Right renal cortex interstitium (tissue), 3 donors: ENCODE data around the gene ITPK1. TPM values are rescaled to one million over a fixed set of nuclear protein-coding genes. Genes with fewer than 3 reads are reported as not detected.
"Not testable (repeated sequence)": the region's sequence is repeated elsewhere in the genome, so short reads cannot be mapped to it uniquely, and the experiment has no call there.

Experiments used
- DNase-seq, 3 donors: peaks; one replicate each; pipeline ENCODE4 v3.0.0-alpha.2; 2013; ENCODE audit warnings: low read depth in 3 of 3, low spot score in 2 of 3
- polyA plus RNA-seq, 3 donors: library from polyadenylated mRNA; unstranded; fragments of 120-200 nt; gene quantifications; one replicate each; pipeline ENCODE4 v1.2.1, GENCODE V29; 2013; ENCODE audit not compliant: insufficient read length in 3 of 3

Gene ITPK1
- polyA plus RNA-seq, 3 donors: 28.5 to 33.7 (median 29.7) TPM

GRCh38 chr14:93062890-93063289 lies 52.8 kb downstream of the ITPK1 start:
- no peak for DNase-seq

GRCh38 chr14:93062013-93062412 lies 53.7 kb downstream of the ITPK1 start:
- DNase-seq: not testable (repeated sequence)

DNA sequence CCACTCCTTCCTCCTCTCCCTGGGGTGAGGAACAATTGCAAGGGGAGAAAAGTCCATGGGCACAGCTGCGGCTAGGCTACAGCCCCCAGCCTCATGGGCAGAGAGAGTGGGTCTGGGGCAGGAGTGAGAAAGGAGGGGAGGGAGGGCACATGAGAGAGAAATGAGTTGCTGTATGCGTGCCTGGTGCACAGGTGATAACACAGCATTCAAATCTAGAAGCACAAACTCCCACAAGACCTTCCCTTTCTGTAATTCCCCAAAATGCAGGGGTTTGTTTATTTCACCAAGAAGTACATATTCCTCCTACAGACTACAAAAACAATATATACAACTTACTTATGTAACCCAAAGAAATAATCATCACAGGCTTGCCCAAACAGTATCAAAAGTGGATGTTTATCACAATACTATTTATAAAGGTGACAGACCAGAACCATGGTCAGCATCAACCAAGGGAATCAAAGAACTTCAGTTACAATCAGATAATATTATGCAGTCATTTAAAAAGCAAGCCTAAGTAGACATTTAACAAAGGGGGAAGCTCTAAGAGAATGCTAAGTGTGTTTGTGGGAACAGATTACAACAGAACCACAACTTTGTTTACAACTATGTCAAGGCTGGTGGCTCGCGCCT lies 54.2 kb downstream of the ITPK1 start:
- no peak for DNase-seq

DNA sequence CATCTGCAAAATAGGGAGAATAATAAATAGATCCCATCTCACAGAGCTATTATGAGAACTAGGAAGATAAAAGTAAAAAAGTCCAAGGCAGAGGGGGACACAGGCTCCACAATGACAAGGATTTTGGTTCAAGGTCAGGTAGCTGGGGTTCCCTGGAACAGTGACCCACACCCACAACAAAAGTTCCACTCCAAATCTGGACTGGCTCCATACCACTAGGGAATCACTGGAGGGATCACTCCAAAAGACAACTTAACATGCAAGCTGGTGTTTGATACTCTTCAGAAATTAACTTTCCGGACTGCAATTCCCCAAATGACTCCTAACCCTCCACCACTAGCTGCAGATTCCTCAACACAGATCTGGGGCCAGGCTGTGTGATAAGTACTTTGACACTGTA lies 54.9 kb downstream of the ITPK1 start:
- DNase-seq: no peak

DNA sequence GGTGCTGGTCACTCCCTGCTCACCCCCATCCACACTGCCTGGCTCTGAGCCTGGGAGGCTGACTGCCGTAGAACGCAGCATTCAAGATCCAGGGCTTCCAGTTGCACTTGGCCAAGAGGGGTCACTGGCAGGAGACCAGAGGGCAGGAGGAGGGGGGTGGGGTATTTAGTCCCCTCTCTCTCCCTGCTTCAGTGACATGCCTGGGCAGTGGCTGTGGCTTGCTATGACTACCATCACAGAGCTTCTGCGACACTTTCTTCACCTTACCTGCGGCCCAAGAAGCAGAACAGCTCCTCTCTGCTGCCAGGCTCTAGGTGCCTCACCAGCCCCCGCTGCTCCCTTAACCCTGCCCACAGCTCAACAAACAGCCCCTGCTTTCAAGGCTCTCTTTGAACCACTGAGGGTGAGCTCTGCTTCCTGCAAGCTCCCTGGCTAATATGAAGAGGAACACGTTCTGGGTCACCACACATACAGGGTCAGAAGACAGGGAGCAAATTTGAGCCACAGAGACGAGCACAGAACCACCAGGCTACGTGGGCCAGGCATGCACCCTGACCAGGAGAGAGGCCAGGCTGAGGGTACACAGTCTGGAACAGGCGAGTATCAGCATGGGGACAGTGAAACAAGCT lies 55.7 kb downstream of the ITPK1 start:
- no peak for DNase-seq

DNA sequence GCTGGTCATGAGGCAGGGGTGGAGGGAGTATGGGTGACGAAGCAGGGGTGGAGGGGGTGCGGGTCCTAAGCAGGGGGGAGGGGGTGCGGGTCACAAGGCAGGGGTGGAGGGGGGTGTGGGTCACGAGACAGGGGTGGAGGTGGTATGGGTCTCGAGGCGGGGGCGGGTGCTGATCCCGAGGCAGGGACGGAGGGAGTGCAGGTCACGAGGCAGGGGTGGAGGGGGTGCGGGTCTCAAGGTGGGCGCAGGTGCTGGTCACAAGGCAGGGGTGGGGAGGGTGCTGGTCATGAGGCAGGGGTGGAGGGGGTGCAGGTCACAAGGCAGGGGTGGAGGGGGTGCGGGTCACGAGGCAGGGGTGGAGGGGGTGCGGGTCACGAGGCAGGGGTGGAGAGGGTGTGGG lies 56.5 kb downstream of the ITPK1 start:
- DNase-seq: no peak

DNA sequence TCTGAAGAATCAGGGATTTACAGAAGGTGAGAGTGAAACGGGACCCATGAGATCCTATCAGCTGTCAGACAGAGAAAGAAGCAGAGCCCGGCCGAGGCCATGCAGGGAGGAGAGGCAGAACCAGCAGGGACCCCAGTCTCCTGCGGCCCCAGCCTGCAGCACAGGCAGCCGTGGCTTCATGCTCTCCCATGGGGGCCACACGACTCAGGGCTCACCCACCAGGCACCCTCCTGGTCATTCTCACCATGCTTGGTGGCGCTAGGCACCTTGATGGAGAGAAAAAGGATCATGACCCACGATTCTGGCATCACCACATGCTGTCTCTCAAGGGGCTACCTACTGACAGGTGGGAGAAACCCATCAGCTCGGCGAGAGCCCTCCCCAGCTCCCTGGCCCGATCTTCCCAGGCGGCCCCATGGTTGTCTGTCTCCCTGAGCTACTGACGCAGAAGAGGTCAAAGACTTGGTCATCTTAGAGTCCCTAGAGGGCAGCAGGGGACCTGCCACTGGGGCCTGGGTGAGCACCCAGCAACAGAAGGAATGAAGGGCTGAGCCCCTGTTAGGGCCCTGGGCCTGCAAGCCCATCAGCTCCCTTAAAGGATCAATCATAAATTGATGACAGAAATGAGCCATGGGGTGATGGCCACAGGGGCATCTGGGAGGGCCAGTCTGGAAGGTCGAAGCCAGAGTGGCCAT lies 58.0 kb downstream of the ITPK1 start:
- no peak for DNase-seq

- no peak for DNase-seq
These were observed 58.7 kb downstream of the ITPK1 start for GRCh38 chr14:93056840-93057585.

GRCh38 chr14:93056166-93056839 lies 59.4 kb downstream of the ITPK1 start:
- DNase-seq: no peak

- no peak for DNase-seq
These were observed 60.0 kb downstream of the ITPK1 start for GRCh38 chr14:93055651-93056115.

DNA sequence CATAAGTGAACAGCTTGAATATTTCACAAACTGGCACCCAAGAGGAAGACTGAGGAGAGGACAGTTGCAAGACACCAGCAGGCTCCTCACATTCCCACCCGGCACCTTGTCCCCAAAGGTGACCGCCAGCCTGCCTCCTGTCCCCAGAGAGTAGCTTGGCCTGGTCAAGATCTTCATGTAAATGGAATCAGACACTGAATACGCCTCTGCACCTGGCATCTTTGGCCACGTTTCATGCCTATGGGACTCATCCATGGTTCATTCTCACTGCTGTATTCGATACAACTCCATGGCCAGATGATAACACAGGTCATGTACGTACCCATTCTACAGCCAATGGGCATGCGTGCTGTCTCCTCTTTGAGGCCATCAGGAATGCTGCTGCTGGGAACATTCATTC lies 60.8 kb downstream of the ITPK1 start:
- no peak for DNase-seq

- no peak for DNase-seq
These were observed 61.7 kb downstream of the ITPK1 start for GRCh38 chr14:93054006-93054405.

DNA sequence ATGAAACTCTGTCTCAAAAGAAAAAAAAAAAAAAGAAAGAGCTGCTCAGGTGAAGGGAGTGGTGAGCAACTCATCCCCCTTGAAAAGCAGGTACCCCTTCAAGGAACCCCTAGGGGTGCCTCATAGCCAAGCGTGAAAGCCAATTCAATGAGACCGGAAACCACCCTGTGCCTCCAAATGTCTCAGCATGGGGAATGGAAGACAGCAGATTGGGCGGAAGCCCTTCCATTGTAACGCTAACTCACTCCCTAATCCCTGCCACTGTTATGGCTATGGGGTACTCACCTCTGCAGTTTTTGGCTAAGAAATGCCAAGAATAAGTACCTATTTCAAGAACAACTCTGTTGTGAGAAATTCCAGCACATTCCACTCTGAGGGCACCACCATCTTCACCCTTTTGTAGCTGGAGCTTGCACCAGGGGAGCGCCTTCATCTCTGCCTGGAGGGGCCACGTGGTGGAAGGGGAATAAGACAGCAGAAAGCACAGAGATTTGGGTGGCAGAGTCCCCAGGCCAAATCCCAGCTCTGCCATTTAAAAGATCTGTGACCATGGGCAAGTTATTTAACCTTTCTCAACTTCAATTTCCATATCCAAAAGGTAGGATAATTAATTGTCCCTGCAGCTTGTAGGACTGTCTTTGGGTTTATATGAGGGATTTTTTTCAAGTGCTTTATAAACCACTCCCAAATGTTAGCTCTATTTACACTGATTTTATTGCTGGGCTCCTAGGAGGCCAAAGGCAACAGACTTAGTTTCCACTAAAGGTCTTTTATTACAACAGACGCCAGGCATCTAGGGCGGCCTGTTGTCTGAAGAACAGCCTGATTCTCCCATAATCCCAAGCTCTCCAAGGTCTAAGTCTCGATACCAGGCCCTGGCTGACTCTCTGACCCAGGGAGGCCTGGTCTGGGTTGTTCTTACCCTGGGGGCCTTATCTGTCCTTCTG lies 63.9 kb downstream of the ITPK1 start:
- no peak for DNase-seq

- no peak for DNase-seq
These were observed 65.0 kb downstream of the ITPK1 start for GRCh38 chr14:93050761-93051160.

- DNase-seq: no peak
These were observed 65.8 kb downstream of the ITPK1 start for GRCh38 chr14:93049867-93050331.

DNA sequence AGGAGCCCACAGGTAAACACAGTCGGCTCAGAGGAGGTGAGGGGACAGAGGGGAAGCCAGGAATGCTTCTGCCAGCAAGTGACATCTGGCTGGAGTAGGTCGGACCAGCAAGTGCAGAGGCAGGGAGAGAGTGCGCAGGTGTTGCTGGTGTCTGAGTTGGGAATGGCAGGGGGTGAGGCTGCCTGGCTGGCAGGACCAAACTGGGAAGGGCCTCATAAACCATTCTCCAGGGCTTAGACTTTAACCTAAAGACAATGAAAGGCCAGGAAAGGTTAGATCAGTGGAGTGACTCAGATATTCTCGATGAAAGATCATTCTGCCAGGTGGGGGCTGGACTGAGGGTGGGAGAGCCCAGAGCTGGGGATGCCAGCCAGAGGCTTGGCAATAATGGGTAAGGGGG lies 66.4 kb downstream of the ITPK1 start:
- DNase-seq: no peak

GRCh38 chr14:93048843-93049242 lies 66.9 kb downstream of the ITPK1 start:
- no peak for DNase-seq

GRCh38 chr14:93047661-93048060 lies 68.1 kb downstream of the ITPK1 start:
- DNase-seq: no peak

GRCh38 chr14:93047157-93047556 lies 68.6 kb downstream of the ITPK1 start:
- DNase-seq: no peak

DNA sequence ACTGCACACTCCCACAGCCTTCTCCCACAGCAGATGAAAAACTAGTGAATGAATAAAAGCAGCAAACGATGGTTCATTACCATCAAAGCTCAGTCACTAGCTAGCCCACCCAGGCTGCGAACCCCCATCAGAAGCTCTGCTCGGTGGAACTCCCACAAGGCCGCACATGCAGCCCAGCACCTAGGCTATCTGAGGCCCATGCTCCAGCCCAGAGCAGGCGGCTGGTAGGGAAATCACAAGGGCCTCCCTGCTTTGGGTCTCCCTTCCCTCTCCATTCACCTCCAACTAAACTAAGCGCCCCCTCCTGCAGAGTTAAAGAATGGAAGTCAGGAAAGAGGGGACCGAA lies 69.0 kb downstream of the ITPK1 start:
- DNase-seq: no peak
